HG03095 (cell line): ENCODE measurements around the gene ZNF627.
A peak's percentile ranks its signal among the peaks of the same experiment; 100 is the strongest.
"Not testable (repeated sequence)": the region's sequence is repeated elsewhere in the genome, so short reads cannot be mapped to it uniquely, and the experiment has no call there.

Experiments
- ATAC-seq: cut with Tn5 transposase; IDR thresholded peaks from one replicate; pipeline ENCODE4 v1.9.1; 2021; ENCODE audit warnings: moderate library complexity; ENCODE audit not compliant: unreplicated experiment

ZNF627 gene

GRCh38 chr19:11597202-11598102, at the start of gene ZNF627:
Gene ZNF627, plus strand, starts transcription at chr19:11597483. Its CDS starts 145 bp downstream, at chr19:11597628.
- ATAC-seq: peak; percentile 94

- ATAC-seq: no peak
Measured at GRCh38 chr19:11547929-11548700, 49.2 kb upstream of the ZNF627 start.

GRCh38 chr19:11549386-11549953, 47.8 kb upstream of the ZNF627 start:
- no peak for ATAC-seq

- ATAC-seq: no peak
Measured at GRCh38 chr19:11550265-11550664, 47.0 kb upstream of the ZNF627 start.

GRCh38 chr19:11551603-11552235, 45.6 kb upstream of the ZNF627 start:
- no peak for ATAC-seq

- ATAC-seq: no peak
Measured at GRCh38 chr19:11552666-11553372, 44.5 kb upstream of the ZNF627 start.

- no peak for ATAC-seq
Measured at GRCh38 chr19:11554160-11554559, 43.1 kb upstream of the ZNF627 start.

GRCh38 chr19:11555246-11555645, 42.0 kb upstream of the ZNF627 start:
- no peak for ATAC-seq

GRCh38 chr19:11556634-11557420, 40.5 kb upstream of the ZNF627 start:
- no peak for ATAC-seq

- ATAC-seq: peak; percentile 50
Measured at GRCh38 chr19:11558881-11559828, 38.1 kb upstream of the ZNF627 start, which contains the start of gene ELOF1. Gene ELOF1, minus strand, starts transcription at chr19:11559230. Its CDS starts 4,883 bp downstream, at chr19:11554347.

GRCh38 chr19:11560404-11561051, 36.8 kb upstream of the ZNF627 start:
- ATAC-seq: peak; percentile 32

GRCh38 chr19:11563532-11563931, 33.8 kb upstream of the ZNF627 start:
- ATAC-seq: no peak

- not testable (repeated sequence) for ATAC-seq
Measured at GRCh38 chr19:11564082-11564807, 33.0 kb upstream of the ZNF627 start.

GRCh38 chr19:11565649-11565980, 31.7 kb upstream of the ZNF627 start:
- not testable (repeated sequence) for ATAC-seq

- no peak for ATAC-seq
Measured at GRCh38 chr19:11566164-11566563, 31.1 kb upstream of the ZNF627 start.

- ATAC-seq: no peak
Measured at GRCh38 chr19:11570039-11570462, 27.2 kb upstream of the ZNF627 start.

GRCh38 chr19:11573354-11573753, 23.9 kb upstream of the ZNF627 start:
- ATAC-seq: not testable (repeated sequence)
